HepG2 (cell line): ENCODE results near the gene MTHFD2L.

Experiments
- CREB3 ChIP-seq: sonication (generic); formaldehyde crosslinking; IDR thresholded peaks from 2 replicates; pipeline ENCODE4 v1.5.0; 2020; ENCODE audit warnings: missing genetic modification reagents
- CTCF ChIP-seq: sonication (generic); formaldehyde crosslinking; IDR thresholded peaks from 2 replicates; pipeline ENCODE4 v1.5.0; 2020; ENCODE audit warnings: mild to moderate bottlenecking, missing genetic modification reagents, moderate library complexity
- DPF2 ChIP-seq: sonication (generic); formaldehyde crosslinking; IDR thresholded peaks from 2 replicates; pipeline ENCODE4 v1.4.0; 2020; ENCODE audit warnings: mild to moderate bottlenecking, low read depth, missing genetic modification reagents, borderline replicate concordance
- DR1 ChIP-seq: sonication (generic); formaldehyde crosslinking; IDR thresholded peaks from 2 replicates; pipeline ENCODE4 v1.8.0; 2021; ENCODE audit warnings: mild to moderate bottlenecking, missing genetic modification reagents, inconsistent platforms
- JUNB ChIP-seq: sonication (generic); formaldehyde crosslinking; IDR thresholded peaks from 2 replicates; pipeline ENCODE4 v1.8.0; 2022; ENCODE audit warnings: missing genetic modification reagents, mild to moderate bottlenecking, borderline replicate concordance
- KDM5A ChIP-seq: fragments of 200-600 bp; sonication (generic); IDR thresholded peaks from 2 replicates; pipeline ENCODE4 v1.7.0; 2018; ENCODE audit warnings: antibody characterized with exemption, mild to moderate bottlenecking, low read length, borderline replicate concordance
- POLR2A ChIP-seq, 2 experiments: IDR thresholded peaks; 2 replicates each; pipeline ENCODE4 v1.6.1; 2011; ENCODE audit warnings: low read depth in 2 of 2, low read length in 2 of 2, mild to moderate bottlenecking in 1 of 2, moderate library complexity in 1 of 2; ENCODE audit not compliant: insufficient read depth in 1 of 2
- POLR2AphosphoS2 ChIP-seq: IDR thresholded peaks from 2 replicates; pipeline ENCODE4 v1.6.1; 2011; ENCODE audit warnings: low read depth, low read length, improper control_type of control experiment
- TRIM24 ChIP-seq: sonication (generic); formaldehyde crosslinking; IDR thresholded peaks from 2 replicates; pipeline ENCODE4 v1.8.0; 2022; ENCODE audit warnings: mild to moderate bottlenecking, missing genetic modification reagents
- ZBTB7A ChIP-seq: sonication (generic); formaldehyde crosslinking; IDR thresholded peaks from 2 replicates; pipeline ENCODE4 v1.8.0; 2022; ENCODE audit warnings: mild to moderate bottlenecking, missing genetic modification reagents
- ZNF121 ChIP-seq: sonication (generic); formaldehyde crosslinking; IDR thresholded peaks from 2 replicates; pipeline ENCODE4 v1.5.0; 2020; ENCODE audit warnings: mild to moderate bottlenecking, missing genetic modification reagents
- ZNF138 ChIP-seq: sonication (generic); formaldehyde crosslinking; IDR thresholded peaks from 2 replicates; pipeline ENCODE4 v1.5.0; 2020; ENCODE audit warnings: mild to moderate bottlenecking, low read depth, missing genetic modification reagents
- ZNF562 ChIP-seq: sonication (generic); formaldehyde crosslinking; IDR thresholded peaks from 2 replicates; pipeline ENCODE4 v1.8.0; 2022; ENCODE audit warnings: missing genetic modification reagents, borderline replicate concordance

GRCh38 chr4:74263551-74263950 is 105.6 kb downstream of the MTHFD2L start:
- TF ChIP-seq JUNB (CRISPR knock-in tag) (no peak), ZBTB7A (CRISPR knock-in tag) (no peak), POLR2A (IDR thresholded peaks at IDR 0.05; ENCODE audit: insufficient read depth in 1 of 2, low read depth in 2 of 2, low read length in 2 of 2) (no peak), ZNF121 (no peak), TRIM24 (no peak), CREB3 (CRISPR knock-in tag) (no peak), ZNF562 (no peak), KDM5A (no peak), DPF2 (no peak), POLR2AphosphoS2 (no peak), CTCF (CRISPR knock-in tag) (no peak), ZNF138 (no peak), DR1 (CRISPR knock-in tag) (no peak)
